Naive thymus-derived CD4-positive, alpha-beta T cell (primary cell): ENCODE data around the gene PPP4R1. TPM values are rescaled to one million over a fixed set of nuclear protein-coding genes. Genes with fewer than 3 reads are reported as not detected.
"Not testable (repeated sequence)": the region's sequence is repeated elsewhere in the genome, so short reads cannot be mapped to it uniquely, and the experiment has no call there.

Source experiments
- ATAC-seq: fragments of 150-1000 bp; cut with Tn5 transposase; 2 replicates; pipeline ENCODE4 v1.10.0; 2021; ENCODE audit warnings: mild to moderate bottlenecking, moderate library complexity
- CTCF ChIA-PET: fragments of 350-600 bp; sonication (Branson Sonifier 250); formaldehyde crosslinking; loops from one replicate; lab custom pipeline; 2021; ENCODE audit warnings: antibody characterized with exemption; lab: Charles Lee
- POLR2A ChIA-PET: fragments of 350-600 bp; sonication (Branson Sonifier 250); formaldehyde crosslinking; loops from one replicate; lab custom pipeline; 2021; ENCODE audit warnings: antibody characterized with exemption, inconsistent platforms; lab: Charles Lee
- DNase-seq, 9 donors: peaks; one replicate each; pipeline versions ENCODE4 v3.0.0 to v3.0.0-alpha.2; 2020 to 2022; ENCODE audit warnings: mixed read lengths in 1 of 9
- H3K27ac ChIP-seq: one replicate; pipeline ENCODE4 v1.7.0; 2013; ENCODE audit warnings: mild to moderate bottlenecking, low read depth, low read length, moderate library complexity
- H3K27me3 ChIP-seq, 2 donors: one replicate each; pipeline ENCODE4 v1.7.0; 2013; ENCODE audit warnings: low read length in 2 of 2, mild to moderate bottlenecking in 2 of 2, moderate library complexity in 2 of 2; ENCODE audit not compliant: control insufficient read depth in 2 of 2, insufficient read depth in 2 of 2
- H3K36me3 ChIP-seq, 3 experiments: 1 replicate in 2 of 3; 2 replicates in 1 of 3; pipeline ENCODE4 v1.7.0; 2013; ENCODE audit warnings: low read length in 3 of 3, mild to moderate bottlenecking in 3 of 3, moderate library complexity in 1 of 3; ENCODE audit not compliant: insufficient read depth in 3 of 3, control insufficient read depth in 2 of 3
- H3K4me1 ChIP-seq, 2 donors: one replicate each; pipeline ENCODE4 v1.7.0; 2013; ENCODE audit warnings: low read length in 2 of 2, mild to moderate bottlenecking in 2 of 2, moderate library complexity in 1 of 2; ENCODE audit not compliant: control insufficient read depth in 2 of 2, insufficient read depth in 2 of 2
- H3K4me3 ChIP-seq: 2 replicates; pipeline ENCODE4 v1.7.0; 2013; ENCODE audit warnings: mild to moderate bottlenecking, low read length
- H3K9me3 ChIP-seq, 3 experiments: 1 replicate in 2 of 3; 2 replicates in 1 of 3; pipeline ENCODE4 v1.7.0; 2013; ENCODE audit warnings: low read length in 3 of 3; ENCODE audit not compliant: control insufficient read depth in 2 of 3
- H3K27ac Mint-ChIP-seq, 9 donors: one replicate each; pipeline ENCODE4 v1.8.0; 2020 to 2022; ENCODE audit warnings: mixed read lengths in 9 of 9, mild to moderate bottlenecking in 8 of 9, moderate library complexity in 5 of 9, inconsistent platforms in 2 of 9
- H3K27me3 Mint-ChIP-seq, 5 donors: one replicate each; pipeline ENCODE4 v1.8.0; 2021 to 2022; ENCODE audit warnings: mixed read lengths in 5 of 5, mild to moderate bottlenecking in 1 of 5
- H3K36me3 Mint-ChIP-seq, 5 donors: one replicate each; pipeline ENCODE4 v1.8.0; 2020 to 2022; ENCODE audit warnings: mixed read lengths in 5 of 5, mild to moderate bottlenecking in 3 of 5, inconsistent platforms in 1 of 5
- H3K4me1 Mint-ChIP-seq, 7 donors: one replicate each; pipeline ENCODE4 v1.8.0; 2020 to 2022; ENCODE audit warnings: mixed read lengths in 7 of 7, mild to moderate bottlenecking in 3 of 7, inconsistent platforms in 1 of 7
- H3K4me3 Mint-ChIP-seq, 10 donors: one replicate each; pipeline ENCODE4 v1.8.0; 2020 to 2022; ENCODE audit warnings: mild to moderate bottlenecking in 10 of 10, mixed read lengths in 10 of 10, moderate library complexity in 6 of 10, inconsistent platforms in 2 of 10
- H3K9me3 Mint-ChIP-seq, 11 donors: one replicate each; pipeline ENCODE4 v1.8.0; 2020 to 2022; ENCODE audit warnings: mixed read lengths in 11 of 11, mild to moderate bottlenecking in 4 of 11, inconsistent platforms in 1 of 11, moderate library complexity in 1 of 11
- intact Hi-C, 2 donors: fragments of 100-400 bp; cut with micrococcal nuclease; formaldehyde crosslinking; loops; one replicate each; pipeline ENCODE4 v1.15.1; 2023
- polyA plus RNA-seq, 2 donors: library from polyadenylated mRNA; unstranded; fragments of 300-500 nt; fragmentation: Illumina TruSeq; gene quantifications; one replicate each; pipeline ENCODE4 v1.2.3, GENCODE V29; 2021
- total RNA-seq, 6 experiments: library from RNA in 5 of 6; stranded (reverse) in 5 of 6; gene quantifications; 1 replicate in 5 of 6; 2 replicates in 1 of 6; pipeline ENCODE4 v1.2.3 and lab custom pipeline; 2021 to 2026

The PPP4R1 gene
- total and polyA plus RNA-seq, 7 experiments from 2014 or later = 5.5 to 54.6 (median 36.7) TPM

GRCh38 chr18:9641081-9641480 is 26.7 kb upstream of the PPP4R1 start:
- DNase-seq, H3K36me3 ChIP-seq, H3K27me3 ChIP-seq, ATAC-seq, POLR2A ChIA-PET, H3K36me3 Mint-ChIP-seq, H3K27ac Mint-ChIP-seq, H3K4me3 Mint-ChIP-seq, intact Hi-C loops, H3K4me3 ChIP-seq, H3K9me3 ChIP-seq, CTCF ChIA-PET, H3K9me3 Mint-ChIP-seq, H3K4me1 ChIP-seq, H3K4me1 Mint-ChIP-seq, H3K27ac ChIP-seq: not testable (repeated sequence)
- peaks cover 0 to 10% (median 7%) of the 10 kb centered on the region in 5 donors for H3K27me3 Mint-ChIP-seq

- no peaks in the 10 kb centered on the region for H3K36me3 ChIP-seq
- ATAC-seq (no peak), DNase-seq (no peak)
- Mint-ChIP-seq H3K27me3 (peaks cover 0 to 10% (median 7%) of the 10 kb centered on the region in 5 donors), H3K4me3 (no peak overlapping the region), H3K9me3 (peaks cover 0 to 9% (median 2%) of the 10 kb centered on the region in 11 donors), H3K36me3 (no peaks in the 10 kb centered on the region), H3K4me1 (no peaks in the 10 kb centered on the region), H3K27ac (no peak overlapping the region)
- H3K9me3 ChIP-seq = no peaks in the 10 kb centered on the region
- ChIA-PET CTCF (no interaction called here), POLR2A (no interaction called here)
- H3K27ac ChIP-seq = no peak overlapping the region
- intact Hi-C loops = no loop called here
- H3K4me3 ChIP-seq = no peak overlapping the region
- H3K27me3 ChIP-seq = no peaks in the 10 kb centered on the region
- H3K4me1 ChIP-seq = no peaks in the 10 kb centered on the region
These were observed 24.5 kb upstream of the PPP4R1 start for GRCh38 chr18:9638886-9639285.

- no peak overlapping the region for H3K27ac Mint-ChIP-seq
- Histone ChIP-seq H3K4me3 (no peak overlapping the region), H3K9me3 (no peaks in the 10 kb centered on the region), H3K27me3 (no peaks in the 10 kb centered on the region), H3K4me1 (no peaks in the 10 kb centered on the region), H3K36me3 (no peaks in the 10 kb centered on the region), H3K27ac (no peak overlapping the region)
- POLR2A ChIA-PET = no interaction called here
- H3K4me1 Mint-ChIP-seq = no peaks in the 10 kb centered on the region
- intact Hi-C loops = no loop called here
- no peaks in the 10 kb centered on the region for H3K36me3 Mint-ChIP-seq
- no peak for DNase-seq
- peaks cover 0 to 9% (median 2%) of the 10 kb centered on the region in 11 donors for H3K9me3 Mint-ChIP-seq
- no peak overlapping the region for H3K4me3 Mint-ChIP-seq
- ATAC-seq = no peak
- H3K27me3 Mint-ChIP-seq = peaks cover 0 to 10% (median 0%) of the 10 kb centered on the region in 5 donors
- CTCF ChIA-PET = no interaction called here
These were observed 22.8 kb upstream of the PPP4R1 start for GRCh38 chr18:9637036-9637767.

- ChIA-PET CTCF (no interaction called here), POLR2A (interaction anchor here (0.6 kb wide), 1 partner anchor 317 kb away, joined by 3 read pairs; no protein-coding TSS in a partner anchor)
- no peak for DNase-seq
- Mint-ChIP-seq H3K4me3 (no peak overlapping the region), H3K27me3 (peaks cover 3 to 13% (median 6%) of the 10 kb centered on the region in 5 donors), H3K4me1 (no peaks in the 10 kb centered on the region), H3K9me3 (peaks cover 0 to 9% (median 0%) of the 10 kb centered on the region in 11 donors), H3K36me3 (no peaks in the 10 kb centered on the region), H3K27ac (peak overlapping the region in 1 of 9 donors; percentile 20)
- Histone ChIP-seq H3K4me3 (no peak overlapping the region), H3K27ac (no peak overlapping the region), H3K27me3 (no peaks in the 10 kb centered on the region), H3K9me3 (no peaks in the 10 kb centered on the region), H3K4me1 (no peaks in the 10 kb centered on the region), H3K36me3 (no peaks in the 10 kb centered on the region)
- ATAC-seq = no peak
- intact Hi-C loops = no loop called here
These were observed 20.5 kb upstream of the PPP4R1 start for GRCh38 chr18:9634856-9635255.

- DNase-seq (no peak), ATAC-seq (no peak)
- Histone ChIP-seq H3K4me3 (no peak overlapping the region), H3K4me1 (no peaks in the 10 kb centered on the region), H3K36me3 (no peaks in the 10 kb centered on the region), H3K27me3 (no peaks in the 10 kb centered on the region), H3K9me3 (no peaks in the 10 kb centered on the region), H3K27ac (no peak overlapping the region)
- H3K4me1 Mint-ChIP-seq = no peaks in the 10 kb centered on the region
- no peak overlapping the region for H3K27ac Mint-ChIP-seq
- no peak overlapping the region for H3K4me3 Mint-ChIP-seq
- H3K9me3 Mint-ChIP-seq = peaks cover 0 to 9% (median 0%) of the 10 kb centered on the region in 11 donors
- CTCF ChIA-PET = no interaction called here
- POLR2A ChIA-PET = interaction anchor here (0.5 kb wide), 1 partner anchor 10 kb away, joined by 4 read pairs; no protein-coding TSS in a partner anchor
- peaks cover 3 to 13% (median 6%) of the 10 kb centered on the region in 5 donors for H3K27me3 Mint-ChIP-seq
- H3K36me3 Mint-ChIP-seq = no peaks in the 10 kb centered on the region
- intact Hi-C loops = no loop called here
These were observed 17.6 kb upstream of the PPP4R1 start for GRCh38 chr18:9631814-9632496.

GRCh38 chr18:9630444-9630843 is 16.1 kb upstream of the PPP4R1 start:
- ChIA-PET CTCF (no interaction called here), POLR2A (no interaction called here)
- no peak overlapping the region for H3K27ac Mint-ChIP-seq

More at GRCh38 chr18:9630444-9630843, 16.1 kb upstream of the PPP4R1 start:
- H3K27me3 Mint-ChIP-seq = peaks cover 3 to 15% (median 6%) of the 10 kb centered on the region in 5 donors
- Histone ChIP-seq H3K9me3 (no peaks in the 10 kb centered on the region), H3K36me3 (no peaks in the 10 kb centered on the region), H3K4me3 (no peak overlapping the region), H3K27ac (no peak overlapping the region), H3K27me3 (no peaks in the 10 kb centered on the region), H3K4me1 (no peaks in the 10 kb centered on the region)
- H3K4me3 Mint-ChIP-seq = no peak overlapping the region
- H3K9me3 Mint-ChIP-seq = peaks cover 0 to 7% (median 0%) of the 10 kb centered on the region in 11 donors
- no peaks in the 10 kb centered on the region for H3K4me1 Mint-ChIP-seq
- intact Hi-C loops = no loop called here
- no peak for ATAC-seq
- DNase-seq = no peak
- H3K36me3 Mint-ChIP-seq = no peaks in the 10 kb centered on the region
